ENCODE data around the gene LSR.
A peak's percentile ranks its signal among the peaks of the same experiment; 100 is the strongest.

LSR gene

GRCh38 chr19:35248310-35249145, at the start of gene LSR:
Gene LSR, plus strand, starts transcription at chr19:35249002. Its CDS starts 21 bp downstream, at chr19:35249023.
- peak; percentile 68 for DNase-seq

DNA sequence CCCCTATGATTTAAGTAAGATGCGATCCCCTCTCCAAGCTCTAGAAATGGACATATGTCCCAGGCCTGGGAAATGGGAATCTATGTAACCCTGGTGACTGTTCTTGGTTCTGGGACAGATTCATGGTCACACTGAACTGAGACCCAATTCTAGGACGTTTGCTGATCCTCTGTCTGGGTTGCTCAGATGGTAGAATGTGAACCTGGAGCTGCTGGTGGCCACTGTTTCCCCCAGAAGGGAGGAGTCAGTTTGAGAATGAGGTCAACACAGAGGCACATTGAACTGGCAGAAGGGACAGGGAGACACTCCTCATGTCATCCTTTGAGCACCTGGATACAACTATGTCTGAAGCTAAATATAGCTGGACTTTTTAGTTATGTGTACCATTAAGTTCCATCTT, 49.3 kb upstream of the LSR start:
- DNase-seq: no peak

DNA sequence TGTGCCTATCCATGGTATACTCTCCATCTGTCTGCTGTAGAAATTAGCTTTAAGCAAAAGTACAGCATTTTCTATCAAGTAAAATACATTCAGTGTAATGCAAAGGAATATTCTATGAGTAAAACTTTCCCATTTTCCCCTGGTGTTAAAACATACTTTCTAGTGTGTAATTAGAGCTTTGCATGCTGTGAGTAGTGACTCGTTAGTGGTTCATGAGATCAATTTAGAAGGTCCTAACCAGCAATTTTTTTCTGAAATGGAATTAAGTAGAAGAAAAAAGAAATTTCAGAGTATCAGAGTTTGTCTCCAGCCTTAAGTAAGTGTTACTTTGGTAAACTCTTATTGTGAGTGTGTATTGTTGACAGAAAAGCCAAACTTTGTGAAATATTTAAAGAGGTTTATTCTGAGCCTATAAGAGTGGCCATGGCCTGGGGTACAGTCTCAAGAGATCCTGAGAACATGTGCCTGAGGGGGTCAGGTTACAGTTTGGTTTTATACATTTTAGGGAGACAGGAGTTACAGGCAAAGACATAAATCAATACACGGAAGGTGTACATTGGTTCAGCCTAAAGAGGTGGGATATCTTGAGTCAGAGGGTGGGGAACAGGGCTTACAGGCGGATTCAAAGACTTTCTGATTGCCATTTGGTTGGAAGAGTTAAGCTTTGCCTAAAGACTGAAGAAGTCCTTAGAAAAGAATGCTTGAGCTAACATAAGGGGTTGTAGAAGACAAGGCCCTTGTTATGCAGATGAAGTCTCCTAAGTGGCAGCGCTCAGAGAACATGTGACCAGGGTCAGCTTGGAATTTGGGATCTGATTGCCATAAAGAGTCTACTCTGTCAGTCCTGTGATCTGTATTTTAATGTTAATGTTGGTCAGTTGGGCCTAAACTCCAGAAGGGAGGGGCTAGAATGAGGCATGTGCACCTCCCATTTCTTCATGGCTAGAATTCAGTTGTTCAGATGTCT, 45.8 kb upstream of the LSR start:
- DNase-seq: no peak

DNA sequence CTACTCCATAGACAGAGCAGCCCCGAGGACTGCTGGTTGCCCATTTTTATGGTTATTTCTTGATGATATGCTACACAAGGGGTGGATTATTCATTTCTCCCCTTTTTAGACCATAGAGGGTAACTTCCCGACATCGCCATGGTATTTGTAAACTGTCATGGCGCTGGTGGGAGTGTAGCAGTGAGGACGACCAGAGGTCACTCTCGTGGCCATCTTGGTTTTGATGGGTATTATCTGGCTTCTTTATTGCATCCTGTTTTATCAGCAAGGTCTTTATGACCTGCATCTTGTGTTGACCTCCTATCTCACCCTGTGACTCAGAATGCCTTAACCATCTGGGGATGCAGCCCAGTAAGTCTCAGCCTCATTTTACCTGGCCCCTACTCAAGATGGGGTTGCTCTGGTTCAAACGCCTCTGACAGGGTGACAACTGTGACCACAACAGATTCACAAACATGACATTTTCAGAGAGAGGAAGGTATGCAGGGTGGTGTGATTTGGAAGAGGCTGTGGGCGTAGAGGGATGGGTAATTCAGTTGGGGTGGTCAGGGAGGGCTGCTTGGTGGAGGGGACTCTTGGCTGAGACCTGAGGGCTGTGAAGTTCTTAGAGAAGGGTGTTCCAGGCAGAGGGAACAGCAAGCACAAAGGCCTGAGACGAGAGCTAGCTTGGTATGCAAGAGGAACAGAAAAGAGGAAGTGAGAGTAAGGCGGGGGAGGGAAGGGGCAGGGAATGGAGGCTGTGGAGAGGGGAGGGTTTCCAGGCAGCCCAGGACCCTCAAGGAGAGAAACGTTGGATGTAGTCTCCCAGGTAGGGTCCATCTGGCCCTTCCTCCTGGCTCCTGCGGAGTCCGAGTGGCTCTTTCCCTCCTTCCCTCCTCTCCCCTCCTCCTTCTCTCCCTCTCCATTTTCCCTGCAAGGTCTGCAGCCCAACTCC, 43.7 kb upstream of the LSR start:
- no peak for DNase-seq

GRCh38 chr19:35205733-35206323, 43.0 kb upstream of the LSR start:
- DNase-seq: no peak

DNA sequence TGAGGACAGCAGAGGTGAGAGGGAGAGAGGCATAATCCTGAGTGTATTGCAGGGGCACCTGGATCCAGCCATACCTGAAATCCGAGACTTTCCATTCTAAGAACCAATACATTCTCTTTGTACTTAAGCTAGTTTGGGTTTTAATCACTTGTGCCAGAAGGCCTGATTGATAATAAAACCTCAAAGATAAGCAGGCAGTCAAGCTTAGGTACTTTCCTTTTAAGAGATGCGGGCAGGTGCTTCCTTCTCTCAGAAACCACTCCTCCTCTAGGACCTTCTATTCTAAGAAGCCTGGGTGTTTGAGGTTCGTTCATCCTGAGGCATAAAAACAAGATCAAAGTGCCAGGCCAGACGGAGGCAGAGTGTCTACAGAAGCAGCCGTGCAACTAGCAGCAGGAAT, 42.4 kb upstream of the LSR start:
- no peak for DNase-seq

- DNase-seq: no peak
These were observed 41.9 kb upstream of the LSR start for GRCh38 chr19:35206855-35207254.

DNA sequence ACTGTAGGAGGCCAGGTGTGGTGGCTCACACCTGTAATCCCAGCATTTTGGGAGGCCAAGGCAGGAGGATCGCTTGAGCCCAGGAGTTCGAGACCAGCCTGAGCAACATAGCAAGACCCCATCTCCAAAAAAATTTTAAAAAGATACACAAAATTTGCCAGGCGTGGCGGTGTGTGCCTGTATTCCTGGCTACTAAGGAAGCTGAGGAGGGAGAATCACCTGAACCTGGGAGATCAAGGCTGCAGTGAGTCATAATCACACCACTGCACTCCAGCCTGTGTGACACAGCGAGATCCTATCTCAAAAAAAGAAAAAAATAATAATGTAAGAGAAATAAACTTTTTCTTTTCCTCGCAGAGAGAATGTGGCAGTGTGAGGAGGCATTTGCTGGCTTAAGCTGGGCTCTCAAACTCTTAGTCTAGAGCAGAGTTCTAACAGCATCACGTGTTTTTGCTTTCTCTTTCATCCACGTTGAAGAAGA, 41.4 kb upstream of the LSR start:
- no peak for DNase-seq

- no peak for DNase-seq
These were observed 40.7 kb upstream of the LSR start for GRCh38 chr19:35208121-35208520.

DNA sequence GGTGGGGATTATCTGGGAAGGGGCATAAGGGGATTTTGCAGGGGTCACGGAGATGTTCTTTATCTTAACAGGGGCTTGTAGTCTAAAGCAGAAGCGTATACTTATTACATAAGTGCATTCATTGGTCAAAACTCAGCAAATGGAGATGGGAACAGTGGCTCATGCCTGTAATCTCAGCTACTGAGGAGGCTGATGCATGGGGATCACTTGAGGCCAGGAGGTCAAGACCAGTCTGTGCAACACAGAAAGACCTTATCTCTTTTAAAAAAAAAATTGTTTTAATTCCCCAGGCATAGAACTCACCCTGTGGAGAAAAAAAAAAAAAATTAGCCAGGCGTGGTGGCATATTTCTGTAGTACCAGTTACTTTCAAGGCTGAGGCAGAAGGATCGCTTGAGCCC, 39.2 kb upstream of the LSR start:
- DNase-seq: no peak

DNA sequence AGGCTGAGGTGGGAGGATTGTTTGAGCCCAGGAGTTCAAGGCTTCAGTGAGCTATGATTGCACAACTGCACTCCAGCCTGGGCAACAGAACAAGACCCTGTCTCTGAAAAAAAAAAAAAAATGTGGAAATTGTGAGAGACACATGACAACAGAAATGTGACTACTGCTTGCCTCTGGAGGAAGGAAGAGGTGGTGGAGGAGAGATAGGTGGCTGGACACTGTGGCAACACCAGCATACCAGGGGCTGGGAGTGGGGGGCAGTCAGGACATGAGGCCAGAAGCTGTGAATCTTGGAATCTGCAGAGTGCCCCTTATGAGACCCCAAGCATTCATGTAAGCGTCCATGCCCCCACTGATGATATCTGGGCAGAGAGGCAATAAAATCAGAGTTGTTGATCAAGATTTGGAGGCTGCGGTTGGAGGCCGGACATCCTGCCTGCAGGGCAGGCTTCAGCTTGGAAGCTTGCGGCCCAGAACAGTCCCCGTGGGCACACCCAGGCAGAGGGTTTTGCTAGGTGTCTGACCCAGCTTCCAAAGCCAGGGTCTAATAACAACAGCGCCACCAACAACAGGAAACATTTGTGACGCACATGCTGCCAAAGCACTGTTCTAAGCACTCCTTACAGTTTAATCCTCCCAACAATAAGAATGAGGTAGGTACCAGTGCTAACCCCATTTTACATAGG, 37.1 kb upstream of the LSR start:
- DNase-seq: no peak

DNA sequence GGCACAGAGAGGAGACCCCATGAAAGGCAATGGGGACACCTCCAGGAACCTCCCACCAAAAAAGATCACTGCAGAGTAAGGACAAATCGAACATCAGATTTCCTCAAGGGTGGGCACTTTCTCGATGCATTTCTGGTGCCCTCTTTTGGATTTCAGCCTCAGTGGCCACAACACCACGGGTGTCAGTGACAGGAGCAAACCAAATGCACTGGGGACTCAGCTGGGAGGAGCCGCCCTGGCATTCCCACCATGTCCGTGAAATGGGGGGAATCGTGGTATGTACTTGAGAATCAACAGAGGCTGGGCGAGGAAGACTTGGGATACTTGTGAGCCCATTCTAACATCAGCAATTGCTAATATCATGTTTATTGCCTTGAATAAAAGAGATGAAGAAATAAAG, 36.6 kb upstream of the LSR start:
- DNase-seq: no peak

- DNase-seq: peak; percentile 52
These were observed 34.9 kb upstream of the LSR start for GRCh38 chr19:35213663-35214632.

DNA sequence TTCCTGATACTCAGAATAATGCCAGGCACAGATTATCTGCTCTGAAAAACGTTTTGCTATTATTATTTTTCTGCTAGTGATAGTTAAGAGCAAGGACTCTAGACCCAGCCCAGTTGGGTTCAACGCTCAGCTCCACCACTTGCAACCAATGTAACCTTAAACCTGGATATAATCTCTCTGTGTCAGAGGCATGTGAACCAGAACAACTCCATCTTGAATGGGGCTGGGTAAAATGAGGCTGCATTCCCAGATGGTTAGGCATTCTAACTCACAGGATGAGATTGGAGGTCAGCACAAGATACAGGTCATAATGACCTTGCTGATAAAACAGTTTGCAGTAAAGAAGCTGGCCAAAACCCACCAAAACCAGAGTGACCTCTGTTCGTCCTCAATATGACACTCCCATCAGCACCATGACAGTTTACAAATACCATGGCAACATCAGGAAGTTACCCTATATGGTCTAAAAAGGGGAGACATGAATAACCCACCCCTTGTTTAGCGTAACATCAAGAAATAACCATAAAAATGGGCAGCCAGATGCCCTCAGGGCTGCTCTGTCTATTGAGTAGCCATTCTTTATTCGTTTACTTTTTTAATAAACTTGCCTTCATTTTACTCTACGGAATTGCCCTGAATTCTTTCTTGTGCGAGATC, 33.9 kb upstream of the LSR start:
- no peak for DNase-seq

GRCh38 chr19:35216016-35216832, 32.6 kb upstream of the LSR start:
- no peak for DNase-seq

- DNase-seq: no peak
These were observed 31.8 kb upstream of the LSR start for GRCh38 chr19:35216833-35217648.

DNA sequence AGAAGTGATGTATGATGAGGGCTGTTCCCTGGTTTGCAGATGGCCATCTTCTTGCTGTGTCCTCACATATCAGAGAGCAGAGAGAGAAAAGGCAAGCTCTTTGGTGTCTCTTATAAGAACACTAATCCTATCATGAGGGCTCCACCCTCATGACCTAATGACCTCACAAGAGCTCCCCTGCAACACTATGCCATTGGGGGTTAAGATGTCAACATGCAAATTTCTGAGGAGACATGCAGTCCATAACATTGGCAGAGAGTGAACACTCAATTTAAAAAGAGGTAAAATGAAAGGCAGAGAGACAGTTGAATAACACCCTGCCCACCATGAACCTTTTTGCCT, 31.2 kb upstream of the LSR start:
- DNase-seq: no peak

DNA sequence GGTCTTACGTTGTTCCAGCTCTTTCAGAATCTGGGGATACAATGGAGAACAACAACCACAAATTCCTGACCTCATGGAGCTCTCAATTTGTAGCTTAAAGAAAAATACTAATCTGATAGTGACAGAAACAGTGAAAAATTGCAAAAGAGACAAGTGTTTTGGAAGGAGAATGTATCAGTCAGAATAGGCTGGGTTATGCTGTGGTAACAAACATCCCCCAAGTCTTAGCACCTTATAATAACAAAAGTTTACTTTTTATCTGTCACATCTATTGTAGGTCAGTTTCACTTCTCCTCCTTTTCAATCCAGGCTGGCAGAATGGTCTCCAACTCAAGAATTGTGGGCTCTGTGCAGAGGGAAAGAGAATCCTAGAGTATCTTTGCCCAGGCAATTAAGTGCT, 29.8 kb upstream of the LSR start:
- DNase-seq: no peak

Measured in stimulated activated CD4-positive, alpha-beta T cell treated with anti-CD3 and anti-CD28 coated beads, Interleukin-12 subunit alpha, Interleukin-12 subunit beta, amount 100 ng/mL, for 4 hours (primary cell).